Measurements from ENCODE around the gene EPS8. TPM values are rescaled to one million over a fixed set of nuclear protein-coding genes. Genes with fewer than 3 reads are reported as not detected.

The EPS8 gene
- total RNA-seq, 1 donor from 2014 or later = 17.8 TPM

DNA sequence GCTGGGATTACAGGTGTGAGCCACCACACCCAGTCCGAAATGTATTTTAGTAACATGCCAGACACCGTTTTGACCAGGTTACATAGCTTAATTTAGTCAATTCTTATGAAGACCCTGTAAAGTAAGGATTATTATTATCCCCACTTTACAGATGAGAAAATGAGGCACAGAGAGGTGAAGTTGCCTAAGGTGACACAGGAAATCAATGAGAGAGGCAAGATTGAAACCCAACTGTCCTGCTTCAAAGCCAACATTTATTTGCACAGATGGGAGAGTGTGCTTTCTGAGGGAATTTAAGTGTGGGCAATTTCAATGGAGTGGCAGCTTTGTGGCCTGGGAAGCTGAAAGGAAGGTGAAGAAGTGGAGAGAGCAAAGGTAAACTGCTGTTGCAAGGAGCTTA lies 19.1 kb upstream of the EPS8 start:
- TF ChIP-seq, protein P1, sequence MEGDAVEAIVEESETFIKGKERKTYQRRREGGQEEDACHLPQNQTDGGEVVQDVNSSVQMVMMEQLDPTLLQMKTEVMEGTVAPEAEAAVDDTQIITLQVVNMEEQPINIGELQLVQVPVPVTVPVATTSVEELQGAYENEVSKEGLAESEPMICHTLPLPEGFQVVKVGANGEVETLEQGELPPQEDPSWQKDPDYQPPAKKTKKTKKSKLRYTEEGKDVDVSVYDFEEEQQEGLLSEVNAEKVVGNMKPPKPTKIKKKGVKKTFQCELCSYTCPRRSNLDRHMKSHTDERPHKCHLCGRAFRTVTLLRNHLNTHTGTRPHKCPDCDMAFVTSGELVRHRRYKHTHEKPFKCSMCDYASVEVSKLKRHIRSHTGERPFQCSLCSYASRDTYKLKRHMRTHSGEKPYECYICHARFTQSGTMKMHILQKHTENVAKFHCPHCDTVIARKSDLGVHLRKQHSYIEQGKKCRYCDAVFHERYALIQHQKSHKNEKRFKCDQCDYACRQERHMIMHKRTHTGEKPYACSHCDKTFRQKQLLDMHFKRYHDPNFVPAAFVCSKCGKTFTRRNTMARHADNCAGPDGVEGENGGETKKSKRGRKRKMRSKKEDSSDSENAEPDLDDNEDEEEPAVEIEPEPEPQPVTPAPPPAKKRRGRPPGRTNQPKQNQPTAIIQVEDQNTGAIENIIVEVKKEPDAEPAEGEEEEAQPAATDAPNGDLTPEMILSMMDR (IDR thresholded peaks at IDR 0.05; ENCODE audit: insufficient read depth, low read length, poor library complexity, severe bottlenecking) = no peak
- no peaks in the 10 kb centered on the region for H3K36me3 ChIP-seq (ENCODE audit: control insufficient read depth, insufficient read depth, low read length)
- H3K27me3 ChIP-seq (ENCODE audit: control insufficient read depth, insufficient read depth, low read length) = no peaks in the 10 kb centered on the region
- H3K4me3 ChIP-seq (ENCODE audit: low read depth, low read length) = no peak overlapping the region
- no peak for DNase-seq (ENCODE audit: low read depth)

DNA sequence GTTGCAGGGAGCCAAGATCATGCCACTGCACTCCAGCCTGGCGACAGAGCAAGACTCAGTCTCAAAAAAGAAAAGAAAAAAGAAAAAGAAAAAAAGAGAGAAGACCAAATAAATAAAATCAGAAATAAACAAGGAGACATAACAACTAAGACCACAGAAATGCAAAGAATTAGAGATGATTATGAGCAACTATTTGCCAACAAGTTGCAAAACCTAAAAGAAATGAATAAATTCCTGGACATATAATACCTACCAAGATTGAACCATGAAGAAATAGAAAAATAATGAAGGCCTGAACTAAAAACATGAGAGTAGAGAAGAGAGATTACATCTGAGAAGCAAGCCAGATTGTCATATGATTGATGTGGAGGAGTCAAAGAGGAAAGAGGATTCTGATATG lies 17.6 kb upstream of the EPS8 start:
- no peak overlapping the region for H3K4me3 ChIP-seq (ENCODE audit: low read depth, low read length)
- no peak for DNase-seq (ENCODE audit: low read depth)
- TF ChIP-seq, protein P1 (IDR thresholded peaks at IDR 0.05; ENCODE audit: insufficient read depth, low read length, poor library complexity, severe bottlenecking) = no peak
- no peaks in the 10 kb centered on the region for H3K36me3 ChIP-seq (ENCODE audit: control insufficient read depth, insufficient read depth, low read length)
- H3K27me3 ChIP-seq (ENCODE audit: control insufficient read depth, insufficient read depth, low read length) = no peaks in the 10 kb centered on the region

DNA sequence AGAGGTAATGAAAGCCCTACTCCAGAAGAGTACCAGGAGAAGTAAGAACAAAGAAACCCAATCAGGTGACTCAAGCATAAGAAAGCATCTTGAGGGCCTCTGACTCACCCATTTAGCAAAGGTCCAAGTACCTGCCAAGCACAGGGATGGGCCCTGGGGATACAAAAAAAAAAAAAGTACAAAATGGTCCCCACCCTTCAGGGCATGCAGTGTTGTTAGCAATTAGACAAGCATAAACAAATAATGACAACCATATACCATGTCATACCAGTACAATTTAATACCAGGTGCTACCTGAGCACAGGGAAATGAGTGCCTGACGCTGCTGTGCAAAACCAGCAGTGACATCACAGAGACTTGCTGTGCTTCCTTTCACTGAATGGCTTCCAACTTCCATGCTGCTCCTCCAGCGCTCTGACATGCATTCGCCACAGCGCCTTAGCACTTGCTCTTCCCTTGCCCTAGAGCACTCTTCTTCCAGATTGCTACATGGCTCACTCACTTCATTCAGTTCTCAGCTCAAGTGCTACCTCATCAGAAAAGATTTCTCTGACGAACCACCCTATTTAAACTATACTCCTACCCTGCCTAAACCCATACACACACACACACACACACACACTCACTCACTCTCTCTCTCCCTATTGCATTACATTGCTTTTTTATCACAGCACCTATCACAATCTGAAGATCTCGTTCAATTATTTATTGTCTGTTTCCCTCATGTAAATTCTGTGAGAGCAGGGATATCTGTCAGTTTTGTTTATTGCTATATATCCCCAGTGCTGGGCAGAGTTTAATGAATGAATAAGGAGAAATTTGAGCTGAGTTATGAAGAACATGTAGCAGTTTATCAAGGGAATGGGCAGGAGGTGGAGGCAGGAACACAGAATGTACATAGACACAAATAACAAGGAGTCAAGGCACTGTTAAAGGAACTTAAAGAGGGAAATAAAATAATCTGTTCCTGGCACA lies 12.9 kb upstream of the EPS8 start:
- H3K36me3 ChIP-seq (ENCODE audit: control insufficient read depth, insufficient read depth, low read length) = no peaks in the 10 kb centered on the region
- H3K27me3 ChIP-seq (ENCODE audit: control insufficient read depth, insufficient read depth, low read length) = no peaks in the 10 kb centered on the region
- TF ChIP-seq, protein P1 (IDR thresholded peaks at IDR 0.05; ENCODE audit: insufficient read depth, low read length, poor library complexity, severe bottlenecking) = no peak
- H3K4me3 ChIP-seq (ENCODE audit: low read depth, low read length) = no peak overlapping the region
- DNase-seq (ENCODE audit: low read depth) = no peak

DNA sequence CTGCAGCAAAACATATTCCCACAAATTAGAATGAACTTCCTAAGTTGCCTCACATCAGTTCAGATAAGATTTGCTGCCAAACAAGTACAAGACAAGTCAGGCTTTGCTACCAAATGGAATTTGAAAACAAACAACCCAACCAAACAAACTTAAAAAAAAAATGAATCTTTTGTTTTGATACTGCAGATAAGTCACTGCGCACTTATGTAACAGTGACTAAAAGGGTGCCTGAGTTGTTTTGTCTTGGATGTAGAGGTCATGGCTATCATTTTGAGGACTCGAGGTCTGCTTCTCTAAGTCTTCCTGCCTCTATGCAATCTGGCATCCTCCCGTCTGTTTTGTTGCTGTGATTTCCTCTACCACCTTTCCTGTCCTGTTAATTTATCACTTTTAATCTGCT lies 11.1 kb upstream of the EPS8 start:
- TF ChIP-seq, protein P1 (IDR thresholded peaks at IDR 0.05; ENCODE audit: insufficient read depth, low read length, poor library complexity, severe bottlenecking) = no peak
- DNase-seq (ENCODE audit: low read depth) = no peak
- H3K27me3 ChIP-seq (ENCODE audit: control insufficient read depth, insufficient read depth, low read length) = no peaks in the 10 kb centered on the region
- no peaks in the 10 kb centered on the region for H3K36me3 ChIP-seq (ENCODE audit: control insufficient read depth, insufficient read depth, low read length)
- no peak overlapping the region for H3K4me3 ChIP-seq (ENCODE audit: low read depth, low read length)

DNA sequence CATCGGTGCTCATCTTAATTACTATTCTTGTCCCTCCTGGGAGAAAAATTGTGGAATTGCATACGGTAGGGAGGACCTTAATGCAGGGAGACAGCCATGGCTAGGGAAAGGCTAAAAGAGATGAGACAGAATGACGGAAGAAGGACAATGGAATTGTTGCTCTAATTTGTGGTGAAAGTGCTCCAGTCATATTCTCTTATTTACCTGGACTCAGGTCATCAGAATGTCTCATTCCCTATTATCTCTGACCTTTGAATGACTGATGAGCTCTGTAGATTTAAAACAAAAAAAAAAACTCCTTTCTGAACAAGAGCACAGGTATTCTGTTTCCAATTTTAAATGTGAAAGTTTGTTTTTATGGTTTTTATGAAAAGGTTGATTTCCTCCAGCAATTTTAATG lies 8.6 kb upstream of the EPS8 start:
- no peaks in the 10 kb centered on the region for H3K36me3 ChIP-seq (ENCODE audit: control insufficient read depth, insufficient read depth, low read length)
- H3K4me3 ChIP-seq (ENCODE audit: low read depth, low read length) = no peak overlapping the region
- H3K27me3 ChIP-seq (ENCODE audit: control insufficient read depth, insufficient read depth, low read length) = no peaks in the 10 kb centered on the region
- DNase-seq (ENCODE audit: low read depth) = no peak
- TF ChIP-seq, protein P1 (IDR thresholded peaks at IDR 0.05; ENCODE audit: insufficient read depth, low read length, poor library complexity, severe bottlenecking) = no peak
